Renal cortical epithelial cell (primary cell): ENCODE results near the gene E2F7. TPM values are rescaled to one million over a fixed set of nuclear protein-coding genes. Genes with fewer than 3 reads are reported as not detected.

ENCODE experiments used
- DNase-seq: peaks from one replicate; pipeline ENCODE4 v3.0.0-alpha.2; 2011; ENCODE audit warnings: low read depth
- total RNA-seq: library from RNA; depleted of rRNA; stranded (reverse); fragments of >200 nt; gene quantifications from 2 replicates; pipeline ENCODE4 v1.2.3, GENCODE V29; 2014

Gene E2F7
- total RNA-seq, 1 donor from 2014 or later, result 0.99 TPM

DNA sequence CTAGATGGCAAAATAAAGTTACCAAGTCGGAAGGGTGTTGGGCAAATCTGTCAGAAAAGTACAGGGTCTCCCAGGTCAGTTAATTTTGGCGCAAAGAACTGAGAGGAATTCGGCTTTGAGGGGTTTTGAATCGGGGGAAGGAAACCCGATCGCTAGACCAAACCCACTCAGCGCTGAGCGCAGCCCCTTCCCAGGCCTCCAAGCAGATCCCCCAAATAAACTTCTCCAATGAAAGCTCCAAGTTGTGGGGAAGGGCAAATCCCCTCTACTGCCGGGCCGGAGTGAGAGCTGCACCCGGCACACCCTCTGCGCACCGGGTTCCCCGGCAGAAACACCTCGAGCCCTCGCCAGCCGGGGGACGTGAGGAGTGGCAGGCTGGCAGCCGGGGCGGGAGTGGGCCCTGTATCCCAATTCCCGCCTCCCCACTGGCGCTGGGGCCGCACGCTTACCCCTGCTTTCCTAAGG is 441 bp downstream of the E2F7 start:
- no peak for DNase-seq

DNA sequence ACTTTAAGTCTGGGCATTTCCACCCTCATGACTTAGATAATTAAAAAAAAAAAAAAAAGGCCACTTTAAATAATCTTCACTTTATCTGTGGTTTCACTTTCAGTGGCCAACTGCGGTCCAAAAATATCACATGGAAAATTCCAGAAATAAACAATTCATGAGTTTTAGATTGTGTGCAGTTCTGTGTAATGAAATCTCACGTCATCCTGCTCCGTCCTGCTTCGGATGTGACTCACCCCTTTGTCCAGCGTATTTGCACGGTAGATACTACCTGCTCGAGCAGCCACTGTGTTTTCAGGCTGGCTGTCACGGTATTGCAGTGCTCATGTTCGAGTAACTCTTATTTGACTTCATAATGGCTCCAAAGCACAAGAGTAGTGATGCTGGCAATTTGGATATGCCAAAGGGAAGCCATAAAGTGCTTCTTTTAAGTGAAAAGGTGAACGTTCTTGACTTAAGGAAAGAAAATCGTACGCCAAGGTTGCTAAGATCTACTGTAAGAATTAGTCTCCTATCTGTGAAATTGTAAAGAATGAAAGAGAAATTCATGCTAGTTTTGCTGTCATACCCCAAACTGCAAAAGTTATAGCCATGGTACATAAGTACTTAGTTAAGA is 2.4 kb downstream of the E2F7 start:
- DNase-seq, result peak; percentile 38

DNA sequence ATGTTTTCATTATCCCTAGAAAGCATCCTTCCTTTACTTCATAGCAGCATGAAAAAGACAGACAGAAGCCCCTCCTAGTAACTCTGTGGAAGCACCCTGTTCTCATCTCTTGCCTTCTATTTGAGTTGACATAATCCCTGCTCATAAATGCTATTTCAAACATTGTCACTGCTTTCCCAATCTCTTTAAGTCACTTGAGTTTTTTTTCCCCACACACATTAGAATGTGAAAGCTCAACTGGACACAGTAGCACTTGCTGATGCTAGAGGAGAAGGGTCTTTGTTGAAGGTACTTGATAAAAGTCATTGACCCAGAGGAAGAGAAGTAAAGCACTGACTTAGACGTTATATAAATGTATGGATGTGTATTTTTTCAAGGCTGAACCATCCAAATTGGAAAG is 3.0 kb downstream of the E2F7 start:
- DNase-seq, result no peak

DNA sequence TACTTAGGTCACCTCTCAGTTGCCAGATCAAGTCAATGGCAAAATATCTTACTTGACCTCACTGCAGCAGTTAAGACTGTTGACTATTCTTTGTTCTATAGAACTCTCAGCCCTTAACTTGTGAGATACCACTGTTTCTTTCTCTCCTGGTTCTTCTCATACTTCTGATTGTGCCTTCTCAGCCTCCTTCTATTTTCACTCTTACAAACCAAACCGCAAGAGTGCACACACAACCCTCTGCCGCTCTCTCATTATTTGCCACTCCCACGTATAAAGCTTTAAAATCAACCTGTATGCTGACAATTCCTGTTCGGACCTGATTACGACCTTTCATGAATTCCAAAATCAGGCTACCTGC is 4.5 kb downstream of the E2F7 start:
- no peak for DNase-seq

DNA sequence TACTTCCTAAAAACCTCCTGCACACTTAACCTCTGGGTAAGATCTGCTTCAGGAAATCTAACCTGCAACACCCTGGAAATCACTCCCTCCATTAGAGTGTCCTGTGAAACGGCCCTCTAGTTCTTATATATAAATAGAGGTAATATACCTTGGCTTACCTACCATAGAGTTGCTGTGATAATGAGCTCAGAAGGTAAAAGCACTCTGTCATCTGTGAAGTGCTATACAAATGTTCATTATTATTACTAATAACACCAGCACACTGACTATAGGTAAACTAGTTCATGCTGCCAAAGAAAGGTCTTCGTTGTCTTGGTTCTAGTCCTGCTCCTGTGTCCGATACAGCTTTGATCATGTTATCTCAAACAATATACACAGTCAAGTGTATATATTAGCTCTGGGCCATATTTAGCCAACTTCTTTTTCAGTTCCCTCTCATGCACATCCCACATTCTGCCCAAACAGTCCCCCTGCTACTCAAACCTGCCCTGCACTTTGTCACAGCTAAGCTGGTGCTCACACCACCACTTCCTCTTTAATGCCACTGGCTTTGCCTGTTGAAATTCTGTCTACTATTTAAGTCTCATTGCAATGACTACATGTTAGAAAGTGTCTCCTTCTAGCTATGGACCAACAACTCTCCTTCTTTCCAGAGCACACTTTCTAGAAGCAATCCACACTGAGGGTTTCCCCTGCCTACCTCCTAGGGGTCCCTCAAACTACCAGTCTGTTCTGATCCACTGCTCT is 5.1 kb downstream of the E2F7 start:
- no peak for DNase-seq

DNA sequence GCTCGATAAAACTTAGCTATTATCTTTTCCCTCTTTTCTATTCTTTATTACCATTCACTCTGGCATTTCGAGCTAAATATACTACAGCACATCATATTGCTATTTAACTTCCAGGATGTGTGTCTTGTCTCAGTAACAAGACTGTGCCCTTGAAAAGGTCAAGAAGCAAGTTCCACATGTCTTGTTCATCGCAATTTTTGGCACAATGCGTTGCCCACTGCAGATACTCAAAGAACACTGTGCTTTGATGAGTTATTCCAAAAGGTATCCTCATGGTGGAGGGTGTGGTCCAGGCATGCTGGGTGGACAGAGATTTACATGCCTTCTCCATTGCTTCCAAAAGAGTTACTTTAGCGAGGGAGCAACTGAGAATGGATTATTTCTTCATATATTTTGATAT is 6.6 kb downstream of the E2F7 start:
- DNase-seq, result no peak

DNA sequence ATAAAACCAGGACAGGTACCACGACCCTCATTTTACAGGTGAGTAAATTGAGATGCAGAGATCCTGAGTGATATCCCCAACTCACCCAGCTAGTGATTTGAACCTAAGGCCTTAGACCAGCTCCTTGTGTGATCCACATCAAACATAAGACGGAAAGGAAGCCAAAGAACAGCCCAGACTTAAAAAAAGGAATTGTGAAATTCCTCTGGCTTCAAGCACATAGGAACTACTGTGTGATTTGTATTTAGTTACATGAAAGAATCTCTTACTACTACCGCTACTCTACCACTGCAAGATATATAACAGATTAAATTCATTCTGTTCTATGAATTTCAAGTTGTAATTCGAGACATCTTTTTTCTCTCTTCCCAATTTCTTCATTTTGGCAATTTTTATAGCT is 10.5 kb downstream of the E2F7 start:
- DNase-seq, result no peak

DNA sequence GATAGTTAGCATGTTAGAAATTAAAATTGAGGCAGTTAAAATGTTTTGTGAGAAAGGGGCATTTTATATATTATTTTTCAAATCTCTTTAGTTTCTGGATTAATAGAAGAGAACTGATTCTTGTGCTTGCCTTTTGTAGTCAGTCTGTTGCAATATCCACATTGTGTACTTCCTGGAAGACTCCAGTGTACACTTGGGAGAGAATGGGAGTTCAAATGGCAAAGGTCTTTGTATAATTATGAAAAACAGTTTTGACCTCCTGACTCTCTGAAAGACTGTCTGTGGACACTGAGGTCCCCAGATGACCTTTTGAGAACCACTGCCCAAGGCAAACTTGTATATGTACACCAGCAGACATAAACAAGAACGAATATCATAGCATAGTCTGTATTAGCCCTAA is 12.1 kb downstream of the E2F7 start:
- no peak for DNase-seq

DNA sequence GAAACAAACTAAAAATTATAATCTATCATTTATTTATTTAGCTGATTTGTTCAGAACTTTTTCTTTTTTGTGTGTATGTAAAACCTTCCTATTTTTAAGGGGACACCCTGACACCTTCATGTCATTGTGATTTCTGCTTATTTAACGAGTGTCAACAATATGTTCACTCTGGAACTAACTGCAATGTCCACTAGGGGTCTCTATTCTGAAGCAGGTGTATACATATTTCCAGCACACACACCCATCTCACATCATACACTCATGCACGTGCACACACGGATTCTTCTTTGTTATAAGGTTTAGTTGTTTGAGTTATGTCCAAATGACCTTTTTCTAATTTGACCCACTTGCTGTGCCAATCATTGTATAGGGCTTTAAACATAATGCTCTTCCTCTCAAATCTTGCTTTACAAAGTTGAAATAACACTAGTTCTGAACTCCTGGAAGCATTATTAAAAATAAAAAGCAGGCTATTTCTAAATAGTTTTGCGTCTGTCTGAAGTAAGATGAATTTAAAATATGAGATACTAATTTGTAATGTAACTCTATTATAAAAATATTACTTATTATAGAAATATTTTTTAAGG is 15.5 kb downstream of the E2F7 start:
- DNase-seq, result peak; percentile 75

DNA sequence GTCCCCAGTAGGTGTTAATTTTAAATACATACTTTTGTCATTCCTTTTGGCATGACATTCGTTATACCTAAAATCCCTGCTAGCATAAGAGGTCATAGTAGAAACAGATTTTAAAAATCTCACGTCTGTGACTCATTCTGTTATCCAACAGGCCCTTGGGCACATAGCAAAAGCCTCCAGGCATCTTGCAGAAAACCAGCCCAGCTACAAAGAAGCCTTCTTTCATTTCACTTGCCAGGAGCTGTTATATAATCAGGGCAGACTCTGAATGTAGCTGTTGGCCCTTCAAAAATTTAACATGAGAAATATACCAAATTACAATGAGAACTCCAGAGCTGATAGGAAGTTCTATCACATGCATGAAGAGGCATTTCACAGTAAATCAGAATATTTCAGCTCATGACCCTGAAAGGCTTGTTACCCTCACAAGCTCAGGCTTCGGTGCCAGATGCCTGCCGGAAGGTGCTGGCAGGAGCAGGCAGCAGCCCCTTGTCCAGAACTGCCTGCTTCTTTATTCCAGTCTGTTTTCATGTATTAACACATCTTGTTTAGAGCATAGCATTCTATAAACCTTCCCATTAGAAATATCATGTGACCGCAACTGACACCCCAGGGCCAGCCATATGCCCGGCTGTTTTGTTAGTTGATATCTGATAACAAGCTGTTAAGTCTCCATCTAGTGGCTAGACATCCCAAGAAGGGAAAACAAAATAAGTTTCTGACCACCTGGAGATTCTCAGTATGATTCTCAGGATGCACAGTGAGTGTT is 17.8 kb downstream of the E2F7 start:
- DNase-seq, result no peak

DNA sequence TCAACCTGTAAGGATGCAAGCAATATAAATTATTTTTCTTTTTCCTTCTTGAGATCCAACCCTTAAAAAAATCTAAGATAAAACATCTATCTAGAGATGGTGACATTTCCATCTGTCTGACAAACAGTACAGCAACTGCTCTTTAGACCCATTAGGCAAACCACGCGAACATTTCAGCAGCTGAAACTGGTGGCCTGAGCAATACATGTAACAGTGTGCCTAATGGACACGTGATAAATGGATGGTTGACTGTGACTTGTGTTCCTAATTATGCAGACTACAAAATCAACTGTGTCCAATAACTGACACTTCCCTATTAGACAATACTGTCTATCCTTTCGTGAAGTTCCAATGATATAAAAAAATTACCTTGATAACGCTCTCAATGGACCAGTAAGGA is 18.9 kb downstream of the E2F7 start:
- DNase-seq, result no peak

DNA sequence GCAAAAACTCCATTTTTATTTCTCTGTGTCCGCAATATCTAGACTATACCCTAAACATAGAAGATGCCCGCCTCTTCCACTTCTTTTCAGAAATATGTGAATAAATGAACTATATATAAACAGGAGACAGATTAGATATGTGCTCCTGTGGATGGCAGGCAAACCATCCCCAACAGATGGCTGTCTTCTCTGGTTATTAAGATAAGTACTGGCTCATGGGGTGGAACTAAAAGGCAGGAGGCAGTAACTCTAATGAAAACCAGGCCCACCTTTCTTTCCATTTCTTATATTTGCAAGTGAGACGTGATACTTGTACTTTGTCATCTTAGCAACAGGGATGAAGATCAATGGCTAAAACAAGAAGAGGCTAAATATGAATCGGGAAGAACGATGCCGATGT is 20.2 kb downstream of the E2F7 start:
- DNase-seq, result no peak

DNA sequence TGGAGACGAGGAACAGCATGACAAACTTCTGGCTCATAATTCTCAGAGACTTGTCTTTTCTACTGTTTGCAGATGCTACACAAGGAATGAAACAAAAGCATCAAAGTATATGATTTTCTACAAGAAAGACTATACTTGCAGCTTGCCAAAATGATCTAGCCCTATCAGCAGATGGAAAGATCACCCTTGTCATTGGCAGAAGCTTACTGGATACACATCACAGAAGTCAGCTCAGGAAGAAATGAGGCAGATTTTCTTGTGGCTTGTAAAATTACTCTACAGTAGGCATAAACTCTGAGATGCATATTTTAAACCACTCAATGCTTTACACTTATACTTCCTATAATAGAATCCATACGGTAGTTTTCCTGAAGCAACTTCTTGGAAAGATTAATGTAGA is 20.6 kb downstream of the E2F7 start:
- no peak for DNase-seq

DNA sequence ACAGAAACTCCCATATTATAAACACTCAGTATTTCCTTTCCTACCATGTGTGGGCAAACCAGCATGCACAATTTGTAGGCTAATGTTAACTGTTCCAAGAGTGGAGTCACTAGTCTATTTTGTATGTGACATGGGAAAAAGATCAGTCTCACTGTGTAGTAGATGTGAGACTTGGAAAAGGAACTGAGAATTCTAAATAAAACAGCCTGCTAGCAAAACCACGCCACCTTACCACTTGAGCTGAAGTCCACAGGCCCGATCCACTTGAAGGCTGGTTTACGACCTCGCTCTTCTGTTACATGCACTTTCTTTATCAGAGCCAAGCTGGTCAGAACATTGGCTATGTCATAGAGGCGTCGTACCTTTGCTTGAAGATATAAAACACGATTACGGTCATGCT is 22.5 kb downstream of the E2F7 start:
- DNase-seq, result no peak

DNA sequence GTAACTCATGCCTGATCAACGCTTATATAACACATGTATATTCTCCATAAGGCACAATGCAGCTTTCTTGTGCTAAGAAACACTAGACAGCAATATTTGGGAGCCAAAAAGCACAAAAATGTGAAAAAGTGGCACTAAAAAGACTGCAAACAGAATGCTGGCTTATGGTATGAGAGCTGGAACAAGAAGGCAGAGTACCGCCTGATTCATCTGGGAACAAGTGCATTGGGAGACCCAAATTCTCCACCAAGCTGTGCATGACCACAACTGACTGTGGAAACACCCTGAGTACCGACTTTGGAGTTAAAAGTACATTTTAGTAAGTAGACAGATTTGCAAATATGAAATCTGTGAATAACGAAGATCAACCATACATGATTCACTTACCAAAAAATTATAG is 25.1 kb downstream of the E2F7 start:
- DNase-seq, result no peak

DNA sequence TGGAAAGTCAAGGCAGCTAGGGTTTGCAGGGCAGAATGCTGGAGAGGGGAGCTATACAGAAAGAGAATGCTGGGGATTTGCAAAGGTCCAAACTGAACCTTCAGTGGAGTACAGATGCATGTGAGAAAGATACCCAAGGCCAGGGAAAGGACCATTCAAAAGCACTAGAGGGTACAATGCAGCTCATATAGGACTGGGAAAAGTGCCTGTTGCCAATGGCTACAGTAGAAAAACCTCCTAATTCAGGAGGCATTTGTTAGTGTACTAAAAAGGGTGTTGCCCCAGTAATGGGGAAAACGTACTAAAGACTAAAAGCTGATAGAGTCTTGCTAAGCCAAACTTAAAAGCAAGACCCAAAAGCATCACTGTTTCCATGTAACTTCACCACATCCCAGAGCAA is 30.1 kb downstream of the E2F7 start:
- no peak for DNase-seq

DNA sequence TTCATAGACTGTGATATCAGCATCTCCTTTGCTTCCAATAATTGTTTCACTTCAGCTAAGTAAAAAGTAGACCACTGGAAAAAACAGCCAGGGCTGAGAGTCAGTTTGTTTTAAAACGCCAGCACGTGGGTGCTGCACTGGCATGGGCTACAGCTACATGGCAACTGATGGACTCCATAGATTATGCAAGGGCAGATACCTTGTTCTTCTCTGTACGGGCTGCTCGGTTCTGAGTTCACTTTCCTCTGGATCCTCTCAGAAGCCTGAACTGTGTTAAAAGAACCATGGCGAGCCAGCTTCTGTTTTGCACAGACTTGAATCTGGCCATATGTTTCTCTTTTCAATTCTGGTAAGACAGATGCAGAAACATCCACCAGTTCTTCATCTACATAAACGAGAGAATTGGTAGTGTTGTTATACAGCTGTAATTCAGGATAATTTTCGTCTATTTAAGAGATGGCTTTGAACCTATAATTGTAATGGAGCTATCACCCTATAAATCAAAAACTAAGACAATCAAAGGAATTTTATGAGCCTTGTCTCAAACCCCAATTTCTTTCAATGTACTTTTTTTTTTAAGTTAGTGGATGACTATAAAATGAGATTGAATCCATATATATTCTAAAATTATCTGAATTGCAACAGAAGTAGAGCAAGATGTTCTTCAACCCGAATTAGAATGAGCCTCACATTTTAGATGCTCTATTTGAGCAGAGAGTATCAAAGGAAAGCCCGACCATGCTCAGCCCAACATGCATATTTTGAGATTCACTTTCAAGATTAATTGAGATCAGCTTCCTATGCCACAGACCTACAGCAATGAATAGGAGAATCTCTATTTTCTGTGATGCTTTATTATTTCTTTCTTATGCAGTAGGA is 31.5 kb downstream of the E2F7 start:
- DNase-seq, result no peak

DNA sequence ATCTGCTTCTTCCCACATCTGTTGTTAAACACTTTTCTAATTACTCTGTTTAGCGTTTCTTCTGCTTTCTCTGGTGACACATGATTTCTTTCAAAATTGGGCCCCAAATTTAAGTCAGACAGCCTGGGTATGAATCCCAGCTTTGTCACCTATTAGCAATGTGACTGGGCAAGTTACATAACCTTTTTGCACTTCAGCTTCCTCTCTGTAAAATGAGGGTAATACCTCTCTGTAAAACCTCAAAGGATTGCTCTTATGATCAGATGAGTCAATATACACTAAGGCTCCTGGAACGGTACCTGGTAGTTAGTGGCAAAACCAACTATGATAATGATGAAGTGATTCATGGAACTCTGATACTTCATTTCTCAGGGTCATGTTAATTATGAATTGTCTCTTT is 33.0 kb downstream of the E2F7 start:
- peak; percentile 70 for DNase-seq

DNA sequence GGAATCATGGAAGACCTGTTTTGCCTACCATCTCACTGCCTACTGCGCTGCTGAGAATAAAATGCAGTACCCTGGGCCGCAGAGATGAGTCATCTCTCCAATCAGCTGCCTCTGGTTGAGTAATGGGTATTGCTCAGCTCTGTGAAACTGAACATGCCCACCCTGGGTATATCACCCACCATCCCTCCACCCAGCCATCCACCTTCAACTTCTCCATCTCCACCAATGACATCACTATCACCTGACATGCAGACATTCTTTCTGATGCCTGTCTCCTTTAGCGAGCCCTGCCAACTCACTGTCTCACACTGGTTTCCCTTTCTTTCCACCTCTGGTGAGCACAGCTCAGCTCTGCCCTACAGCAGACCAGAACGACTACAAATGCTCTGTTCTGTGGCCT is 33.6 kb downstream of the E2F7 start:
- DNase-seq, result peak; percentile 32

DNA sequence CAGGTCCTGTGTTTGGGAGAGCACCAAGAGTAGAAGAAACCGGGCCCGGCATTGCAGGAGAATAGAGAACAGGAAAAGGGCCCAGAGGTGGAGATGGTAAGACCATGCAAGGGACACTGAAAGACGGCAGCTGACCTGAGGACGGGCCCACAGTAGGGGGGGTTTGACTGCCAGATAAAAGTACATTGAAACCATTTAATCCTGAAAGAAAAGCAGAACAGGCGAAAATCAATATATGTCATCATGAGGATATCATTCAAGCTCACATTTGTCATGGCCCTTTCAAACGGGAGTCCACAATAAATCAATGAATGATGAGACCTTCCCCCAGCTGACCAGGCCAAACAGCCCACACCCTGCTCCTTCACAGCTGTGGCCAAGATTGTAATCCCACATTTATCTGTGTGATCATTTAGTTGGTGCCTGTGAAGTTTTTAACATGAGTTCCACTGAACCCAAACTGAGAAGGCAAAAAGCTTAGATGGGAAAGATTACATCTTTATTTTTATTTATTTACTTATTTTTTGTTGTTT is 39.5 kb downstream of the E2F7 start:
- no peak for DNase-seq

DNA sequence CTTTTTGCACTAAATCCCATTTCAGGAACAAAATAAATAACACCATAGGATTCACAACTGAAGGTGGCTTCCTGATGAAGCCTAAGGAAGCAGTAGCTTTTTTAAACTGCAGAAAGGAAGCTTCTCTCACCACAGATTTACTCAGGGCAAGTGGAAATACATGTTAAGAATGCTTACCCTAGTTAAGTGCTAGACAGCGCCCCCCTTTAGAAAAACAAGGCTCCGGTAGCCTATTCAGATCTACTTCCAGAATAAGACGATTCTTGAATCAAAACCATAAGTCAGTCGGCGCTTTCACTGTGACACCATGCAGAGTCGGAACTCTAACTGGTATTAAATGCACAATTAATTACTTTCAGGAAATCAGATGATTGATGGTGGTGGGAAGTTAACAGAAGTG is 41.9 kb downstream of the E2F7 start:
- DNase-seq, result no peak
